Measurements from ENCODE around the gene MSI2.

DNA sequence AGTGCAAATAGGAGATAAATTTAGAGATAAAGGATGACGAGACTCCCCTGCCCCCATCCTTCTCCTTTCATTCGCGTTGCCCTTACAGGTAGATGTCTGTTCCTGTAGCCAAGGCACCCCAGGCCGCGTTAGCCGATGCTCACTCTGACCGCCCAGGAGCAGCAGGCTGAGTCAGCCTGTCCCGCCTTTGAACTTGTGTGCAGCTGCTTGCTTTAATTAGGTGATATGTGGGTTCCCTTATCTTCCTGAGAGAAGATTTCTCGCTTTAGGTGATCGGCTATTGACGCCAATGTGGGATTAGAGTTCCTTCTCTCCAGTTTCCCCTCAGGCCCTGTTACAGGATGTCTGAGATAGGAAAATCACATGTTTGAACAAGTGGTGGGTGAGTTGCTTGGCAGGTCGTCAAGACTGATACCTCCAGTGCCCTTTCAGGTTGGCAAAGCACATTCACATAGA is 119.5 kb downstream of the MSI2 start:
- TF ChIP-seq EZH2 (IDR thresholded peaks at IDR 0.05; ENCODE audit: insufficient read depth, poor library complexity, severe bottlenecking) (no peak), EZH2phosphoT487 (IDR thresholded peaks at IDR 0.05; ENCODE audit: insufficient read depth, low read depth) (no peak)

Data from GM23248 (cell line).